DMS114 treated with DMSO at 0.1 percent for 48 hours (cell line): ENCODE results near the gene ABCF2.

ENCODE experiments used
- DNase-seq: peaks from one replicate; lab custom pipeline; 2025; ENCODE audit not compliant: unreplicated experiment; lab: John Stamatoyannopoulos, UW

Gene ABCF2

GRCh38 chr7:151226875-151227782 is at the start of gene ABCF2:
Gene ABCF2 (minus strand): TSS chr7:151227205. CDS start chr7:151226458, 747 bp downstream.
- DNase-seq, result peak; percentile 92

DNA sequence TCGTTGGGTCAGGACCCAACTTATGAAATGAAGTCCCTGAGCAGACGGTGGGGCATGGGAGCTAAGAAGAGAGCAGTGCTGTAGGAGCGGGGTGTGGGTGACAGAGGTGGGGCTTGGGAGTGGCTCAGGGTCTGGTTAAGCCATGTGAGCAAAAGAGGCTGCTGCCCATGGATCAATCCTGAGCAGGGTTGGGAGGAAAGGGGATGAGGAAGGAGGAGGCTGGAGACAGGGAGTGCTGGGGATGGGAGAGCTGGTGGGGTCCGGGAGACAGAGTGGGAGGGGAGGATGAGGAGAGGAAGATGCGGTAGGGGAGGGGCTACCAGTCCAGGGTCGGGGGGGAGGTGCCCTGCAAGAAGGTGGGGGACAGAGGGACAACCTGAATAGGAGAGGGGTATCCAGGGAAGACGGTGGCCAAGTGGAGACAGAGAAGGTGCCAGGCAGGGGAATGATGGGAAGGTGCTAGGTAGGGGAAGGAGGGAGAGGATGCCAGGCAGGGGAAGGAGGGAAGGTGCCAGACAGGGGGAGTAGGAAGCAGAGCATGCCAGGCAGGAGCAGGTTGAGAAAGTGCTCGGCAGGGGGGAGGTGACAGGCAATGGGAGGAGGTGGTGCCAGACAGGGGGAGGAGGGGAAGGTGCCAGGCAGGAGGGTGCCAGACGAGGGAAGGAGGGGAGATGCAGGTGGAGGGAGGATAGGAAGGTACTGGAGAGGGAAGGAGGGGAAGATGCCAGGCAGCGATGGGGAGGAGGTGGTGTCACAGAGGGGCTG is 49.0 kb upstream of the ABCF2 start:
- no peak for DNase-seq

GRCh38 chr7:151274936-151275812 is 48.2 kb upstream of the ABCF2 start:
- no peak for DNase-seq

GRCh38 chr7:151274396-151274795 is 47.4 kb upstream of the ABCF2 start:
- no peak for DNase-seq

DNA sequence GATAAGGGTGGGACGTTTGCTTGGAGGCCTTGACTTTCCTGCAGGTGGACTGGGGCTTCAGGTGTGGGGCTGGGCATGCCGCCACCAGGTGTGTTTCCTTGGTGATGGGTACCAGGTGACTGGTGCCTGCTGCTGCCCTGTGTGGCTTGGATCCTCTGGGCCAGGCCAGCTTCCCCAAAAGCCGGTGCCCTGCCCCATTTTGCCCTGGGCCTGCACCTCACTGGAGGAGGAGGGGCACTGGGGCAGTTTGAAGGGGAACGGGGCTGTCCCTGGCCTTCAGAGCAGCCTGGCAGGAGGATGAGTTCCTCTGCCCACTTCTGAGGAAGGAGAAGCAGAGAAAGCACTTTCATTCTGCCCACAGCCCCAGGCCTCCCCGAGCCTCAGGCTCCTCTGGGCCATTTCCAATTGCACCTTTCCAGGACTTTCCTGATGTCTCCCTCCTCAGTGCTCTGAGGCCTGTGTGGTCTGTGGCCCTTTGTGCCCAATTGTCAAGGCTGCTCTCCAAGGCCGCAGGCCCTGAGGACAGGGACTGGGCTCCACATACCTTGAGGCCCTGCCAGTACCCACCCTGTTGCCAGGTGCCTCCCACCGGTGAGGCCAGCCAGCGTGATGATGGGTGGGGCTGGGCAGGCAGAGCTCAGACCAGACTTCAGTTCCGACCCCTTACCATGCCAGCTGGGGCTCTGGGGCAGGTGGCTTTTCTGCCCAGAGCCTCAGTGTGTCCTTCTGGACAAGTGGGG is 46.8 kb upstream of the ABCF2 start:
- DNase-seq, result no peak

- DNase-seq, result no peak
Observed at GRCh38 chr7:151272877-151273276, 45.9 kb upstream of the ABCF2 start.

- DNase-seq, result no peak
Observed at GRCh38 chr7:151272405-151272804, 45.4 kb upstream of the ABCF2 start.

DNA sequence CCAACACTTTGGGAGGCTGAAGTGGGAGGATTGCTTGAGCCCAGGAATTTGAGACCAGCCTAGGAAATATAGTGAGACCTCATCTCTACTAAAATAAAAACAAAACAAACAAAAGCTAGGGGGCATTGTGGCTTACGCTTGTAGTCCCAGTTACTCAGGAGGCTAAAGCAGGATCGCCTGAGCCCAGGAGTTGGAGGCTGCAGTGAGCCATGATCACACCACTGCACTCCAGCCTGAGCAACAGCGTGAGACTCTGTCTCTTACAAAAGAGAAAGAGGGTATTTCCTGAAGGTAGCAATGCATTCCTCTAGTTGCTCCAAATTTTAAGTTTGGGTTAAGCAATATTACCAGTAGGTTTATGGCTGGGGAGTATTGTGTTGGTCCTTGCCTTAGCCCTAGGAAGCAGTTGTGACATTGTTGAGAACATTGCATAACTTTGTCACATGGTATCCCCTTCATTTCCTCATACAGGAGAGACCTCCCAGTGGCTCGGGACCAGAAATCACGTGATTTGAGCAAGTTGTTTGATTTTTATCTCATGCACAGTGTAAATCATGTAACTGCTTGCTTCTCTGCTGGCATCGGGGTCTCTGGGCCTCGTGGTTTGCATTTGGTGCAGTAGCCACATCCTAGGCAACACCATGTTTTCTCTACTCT is 44.8 kb upstream of the ABCF2 start:
- DNase-seq, result no peak

- DNase-seq, result no peak
Observed at GRCh38 chr7:151269511-151269910, 42.5 kb upstream of the ABCF2 start.

- no peak for DNase-seq
Observed at GRCh38 chr7:151265351-151265931, 38.4 kb upstream of the ABCF2 start.

- no peak for DNase-seq
Observed at GRCh38 chr7:151264615-151265014, 37.6 kb upstream of the ABCF2 start.

GRCh38 chr7:151261529-151261928 is 34.5 kb upstream of the ABCF2 start:
- DNase-seq, result no peak

DNA sequence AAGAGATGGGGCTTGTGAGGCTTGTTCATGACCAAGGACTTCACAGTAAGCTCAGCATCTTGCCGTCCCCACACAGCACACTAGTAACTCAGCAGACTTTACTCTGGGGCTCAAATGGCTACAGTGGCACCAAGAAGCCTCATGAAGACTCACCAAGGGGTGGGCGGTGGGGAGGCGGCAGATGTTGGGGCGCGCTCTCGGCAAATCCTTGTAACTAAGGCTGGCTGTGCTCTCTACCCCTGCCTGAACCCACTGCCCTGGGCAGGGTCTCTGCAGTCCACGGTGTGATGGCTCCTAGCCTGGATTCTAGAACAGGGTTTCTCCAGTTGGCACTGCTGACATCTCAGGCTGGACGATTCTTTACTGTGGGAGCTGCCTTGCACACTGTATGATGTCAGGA is 33.9 kb upstream of the ABCF2 start:
- DNase-seq, result no peak

GRCh38 chr7:151260471-151260870 is 33.5 kb upstream of the ABCF2 start:
- no peak for DNase-seq

DNA sequence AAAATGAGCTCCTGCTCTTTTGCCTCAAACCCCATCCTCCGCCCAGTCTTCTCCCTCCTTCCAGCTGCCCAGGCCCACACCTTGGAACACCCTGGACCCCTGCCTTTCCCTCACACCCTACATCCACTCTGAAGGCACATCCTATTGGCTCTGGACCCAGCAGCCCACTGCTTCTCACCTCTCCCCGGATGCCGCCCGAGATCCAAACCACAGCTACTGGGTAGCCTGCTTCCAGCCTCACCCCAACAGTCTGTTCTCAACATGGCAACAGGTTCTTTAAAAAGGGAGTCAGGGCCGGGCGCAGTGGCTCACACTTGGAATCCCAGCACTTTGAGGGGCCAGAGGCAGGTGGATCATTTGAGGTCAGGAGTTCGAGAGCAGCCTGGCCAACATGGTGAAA is 31.0 kb upstream of the ABCF2 start:
- DNase-seq, result no peak

DNA sequence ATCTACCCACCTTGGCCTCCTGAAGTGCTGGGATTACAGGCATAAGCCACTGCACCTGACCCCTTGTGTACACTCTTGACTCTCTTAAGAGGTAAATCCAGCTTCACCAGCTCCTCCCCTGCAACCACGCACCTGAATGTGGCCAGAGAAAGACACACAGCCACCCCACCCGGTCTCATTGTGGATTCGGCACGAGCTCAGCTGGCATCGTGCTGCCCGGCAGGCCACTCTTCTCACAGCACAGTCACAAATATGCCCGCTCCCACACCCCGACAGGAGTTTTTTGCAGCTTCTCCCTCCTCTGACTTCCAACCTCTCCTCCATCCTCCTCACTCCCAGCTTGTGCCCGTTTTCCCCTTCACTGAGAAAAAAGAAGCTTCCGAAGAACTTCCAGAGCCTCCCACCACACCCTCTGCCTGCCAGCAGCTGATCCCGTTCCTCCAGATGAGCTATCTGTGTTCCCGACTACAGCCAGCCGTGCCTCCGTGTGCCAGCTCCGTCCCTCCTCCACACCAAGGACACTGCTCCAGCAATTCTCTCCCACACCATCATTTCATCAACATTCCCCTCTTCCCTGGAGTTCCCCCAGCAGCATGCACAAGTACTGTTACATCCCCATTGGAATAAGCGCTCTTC is 29.5 kb upstream of the ABCF2 start:
- no peak for DNase-seq

DNA sequence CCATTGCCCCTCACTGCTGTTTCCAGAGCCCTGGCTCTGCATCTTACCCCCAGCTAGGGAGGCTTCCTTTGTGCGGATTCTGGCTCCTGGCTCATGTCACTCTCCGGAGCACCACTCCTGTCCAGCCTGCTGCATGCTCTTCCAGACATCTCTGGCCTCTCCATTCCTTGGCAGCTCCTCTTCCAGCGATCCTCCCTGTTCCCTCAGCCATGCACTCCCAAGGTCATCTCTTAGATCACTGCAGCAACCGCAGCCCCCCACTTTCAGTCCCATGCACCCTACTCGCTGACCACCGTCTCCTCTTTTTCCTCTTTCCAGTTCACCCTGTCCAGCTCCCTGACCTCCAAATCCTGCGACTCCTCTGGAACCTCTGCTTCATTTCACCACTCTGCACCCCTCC is 28.4 kb upstream of the ABCF2 start:
- DNase-seq, result no peak

GRCh38 chr7:151254851-151255250 is 27.8 kb upstream of the ABCF2 start:
- no peak for DNase-seq

- no peak for DNase-seq
Observed at GRCh38 chr7:151254316-151254715, 27.3 kb upstream of the ABCF2 start.
